ENCODE data around the gene SMLR1. TPM values are rescaled to one million over a fixed set of nuclear protein-coding genes. Genes with fewer than 3 reads are reported as not detected.

SMLR1 gene
- total and polyA plus RNA-seq, 9 of the 15 experiments (the other 6 are each of a cell fraction or from before 2014, with no cell fraction given): not detected

- H3K4me2 ChIP-seq (ENCODE audit: insufficient read depth, low read length): no peak overlapping the region
- H3K27ac ChIP-seq (ENCODE audit: extremely low read depth, low read depth, low read length): no peak overlapping the region
- no peak for TF ChIP-seq ATF2 (CRISPR knock-in tag; IDR thresholded peaks at IDR 0.05)
- TF ChIP-seq HNRNPLL (IDR thresholded peaks at IDR 0.05; ENCODE audit: low read depth, low read length, poor library complexity, severe bottlenecking): no peak
- no peak for TF ChIP-seq ZBTB9 (CRISPR knock-in tag; IDR thresholded peaks at IDR 0.05)
- no peak for TF ChIP-seq AFF4 (CRISPR knock-in tag; IDR thresholded peaks at IDR 0.05)
- TF ChIP-seq ARID3A (IDR thresholded peaks at IDR 0.05; ENCODE audit: borderline replicate concordance, low read depth, low read length): no peak
- TF ChIP-seq HOXB6 (CRISPR knock-in tag; IDR thresholded peaks at IDR 0.05; ENCODE audit: borderline replicate concordance): no peak
- no peak for TF ChIP-seq STAG1 (CRISPR knock-in tag; IDR thresholded peaks at IDR 0.05; ENCODE audit: borderline replicate concordance)
- no peak for TF ChIP-seq FOXK2 (conservative IDR thresholded peaks at IDR 0.05 in 1 of 2, IDR thresholded peaks at IDR 0.05 in 1 of 2; ENCODE audit: low read depth in 2 of 2)
- no TSS peak for BruUV-seq (replicated peaks)
- H3K9me1 ChIP-seq (ENCODE audit: control insufficient read depth, insufficient read depth, low read length): no peaks in the 10 kb centered on the region
- no peak overlapping the region for H2AFZ ChIP-seq (ENCODE audit: low read depth, low read length)
- ChIA-PET CTCF (ENCODE audit: low intra/inter-chr PET ratio) (no interaction called here), POLR2A (no interaction called here)
- no peaks in the 10 kb centered on the region for H3K9me3 ChIP-seq (replicated peaks; ENCODE audit: control insufficient read depth, insufficient read depth, low read depth, low read length)
- H3K36me3 ChIP-seq (ENCODE audit: control insufficient read depth, insufficient read depth, low read length): no peaks in the 10 kb centered on the region
- H3K4me1 ChIP-seq (replicated peaks in 1 of 2; ENCODE audit: control insufficient read depth in 2 of 2, insufficient read depth in 2 of 2, low read length in 2 of 2): no peaks in the 10 kb centered on the region
- FAIRE-seq: no peak
- no peak for DNase-seq (ENCODE audit: extremely low read depth in 1 of 4, low spot score in 3 of 4)
- no peaks in the 10 kb centered on the region for H3K79me2 ChIP-seq (ENCODE audit: control insufficient read depth, insufficient read depth, low read length)
- H4K20me1 ChIP-seq (replicated peaks; ENCODE audit: control insufficient read depth, insufficient read depth, low read length): no peaks in the 10 kb centered on the region
- WGBS (ENCODE audit: insufficient coverage, low coverage, missing lambda C conversion rate): 1% methylated on average over 5 of the region's 5 CpGs
- no peak overlapping the region for H3K9ac ChIP-seq (ENCODE audit: insufficient read depth in 1 of 2, low read depth in 2 of 2, low read length in 2 of 2)
- no peak for ATAC-seq
- no peaks in the 10 kb centered on the region for H3K27me3 ChIP-seq (ENCODE audit: control insufficient read depth in 2 of 2, insufficient read depth in 2 of 2, low read length in 2 of 2)
- no peak overlapping the region for H3K4me3 ChIP-seq
- in situ Hi-C loops (cut with MboI) (no loop called here), intact Hi-C loops (cut with micrococcal nuclease) (no loop called here)
Measured at GRCh38 chr6:130811932-130812331, 15.3 kb upstream of the SMLR1 start.

Data from K562 (cell line).